SK-N-SH (cell line): ENCODE data around the gene CRABP1.

Experiments
- CHD2 ChIP-seq: fragments of 150-350 bp; IDR thresholded peaks from 2 replicates; pipeline ENCODE4 v1.6.1; 2018; ENCODE audit warnings: low read length; ENCODE audit not compliant: partially characterized antibody
- EP300 ChIP-seq, 2 experiments: IDR thresholded peaks; 2 replicates each; pipeline versions ENCODE4 v1.4.0 to v1.6.1; 2012; ENCODE audit warnings: borderline replicate concordance in 1 of 2, low read depth in 1 of 2, low read length in 1 of 2
- FOSL2 ChIP-seq: IDR thresholded peaks from 2 replicates; pipeline ENCODE4 v1.4.0; 2012; ENCODE audit warnings: low read depth, mild to moderate bottlenecking, moderate library complexity, borderline replicate concordance
- MXI1 ChIP-seq: IDR thresholded peaks from 2 replicates; pipeline ENCODE4 v1.6.1; 2012; ENCODE audit warnings: mild to moderate bottlenecking, low read depth, low read length, improper control_type of control experiment
- RFX5 ChIP-seq: IDR thresholded peaks from 2 replicates; pipeline ENCODE4 v1.6.1; 2012; ENCODE audit warnings: mild to moderate bottlenecking, improper control_type of control experiment, low read length
- TCF12 ChIP-seq: IDR thresholded peaks from 2 replicates; pipeline ENCODE4 v1.4.0; 2012
- TF ChIP-seq, protein P1 (sequence below): fragments of 200-600 bp; sonication (generic); IDR thresholded peaks from 2 replicates; pipeline ENCODE4 v1.6.1; 2017; ENCODE audit warnings: antibody characterized with exemption, mild to moderate bottlenecking, moderate library complexity
- TF ChIP-seq, protein P2 (sequence below): IDR thresholded peaks from 2 replicates; pipeline ENCODE4 v1.4.0; 2012; ENCODE audit warnings: low read depth, borderline replicate concordance
- TF ChIP-seq, protein P3 (sequence below): fragments of 150-350 bp; IDR thresholded peaks from 2 replicates; pipeline ENCODE4 v1.6.1; 2016; ENCODE audit warnings: mild to moderate bottlenecking, low read depth, low read length

DNA sequence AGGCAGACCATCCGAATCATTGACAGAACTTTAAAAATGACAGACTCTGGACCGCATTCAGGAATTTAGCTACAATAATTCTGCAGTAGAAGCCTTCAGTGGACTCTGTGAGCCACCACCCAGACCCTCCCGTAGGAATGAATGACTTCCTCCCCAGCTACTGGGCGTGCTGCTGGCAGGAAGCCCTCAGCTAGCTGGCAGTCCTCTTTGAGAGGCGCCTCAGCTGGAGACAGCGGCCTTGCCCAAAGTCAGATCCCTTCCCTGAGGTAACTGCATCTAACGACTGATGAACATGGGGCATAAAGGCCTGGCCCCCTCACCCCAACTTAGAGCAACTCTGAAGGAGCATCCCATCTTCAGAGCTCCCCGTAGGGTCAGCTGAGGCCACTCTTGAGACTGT lies 25.8 kb downstream of the CRABP1 start:
- no peak for TF ChIP-seq CHD2
- no peak for TF ChIP-seq EP300 (IDR thresholded peaks at IDR 0.05; ENCODE audit: borderline replicate concordance in 1 of 2, low read depth in 1 of 2, low read length in 1 of 2)
- TF ChIP-seq, protein P1, sequence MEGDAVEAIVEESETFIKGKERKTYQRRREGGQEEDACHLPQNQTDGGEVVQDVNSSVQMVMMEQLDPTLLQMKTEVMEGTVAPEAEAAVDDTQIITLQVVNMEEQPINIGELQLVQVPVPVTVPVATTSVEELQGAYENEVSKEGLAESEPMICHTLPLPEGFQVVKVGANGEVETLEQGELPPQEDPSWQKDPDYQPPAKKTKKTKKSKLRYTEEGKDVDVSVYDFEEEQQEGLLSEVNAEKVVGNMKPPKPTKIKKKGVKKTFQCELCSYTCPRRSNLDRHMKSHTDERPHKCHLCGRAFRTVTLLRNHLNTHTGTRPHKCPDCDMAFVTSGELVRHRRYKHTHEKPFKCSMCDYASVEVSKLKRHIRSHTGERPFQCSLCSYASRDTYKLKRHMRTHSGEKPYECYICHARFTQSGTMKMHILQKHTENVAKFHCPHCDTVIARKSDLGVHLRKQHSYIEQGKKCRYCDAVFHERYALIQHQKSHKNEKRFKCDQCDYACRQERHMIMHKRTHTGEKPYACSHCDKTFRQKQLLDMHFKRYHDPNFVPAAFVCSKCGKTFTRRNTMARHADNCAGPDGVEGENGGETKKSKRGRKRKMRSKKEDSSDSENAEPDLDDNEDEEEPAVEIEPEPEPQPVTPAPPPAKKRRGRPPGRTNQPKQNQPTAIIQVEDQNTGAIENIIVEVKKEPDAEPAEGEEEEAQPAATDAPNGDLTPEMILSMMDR: no peak
- TF ChIP-seq TCF12: no peak
- TF ChIP-seq, protein P2, sequence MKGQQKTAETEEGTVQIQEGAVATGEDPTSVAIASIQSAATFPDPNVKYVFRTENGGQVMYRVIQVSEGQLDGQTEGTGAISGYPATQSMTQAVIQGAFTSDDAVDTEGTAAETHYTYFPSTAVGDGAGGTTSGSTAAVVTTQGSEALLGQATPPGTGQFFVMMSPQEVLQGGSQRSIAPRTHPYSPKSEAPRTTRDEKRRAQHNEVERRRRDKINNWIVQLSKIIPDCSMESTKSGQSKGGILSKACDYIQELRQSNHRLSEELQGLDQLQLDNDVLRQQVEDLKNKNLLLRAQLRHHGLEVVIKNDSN: no peak
- no peak for TF ChIP-seq MXI1
- TF ChIP-seq RFX5: no peak
- TF ChIP-seq FOSL2: no peak
- TF ChIP-seq, protein P3, sequence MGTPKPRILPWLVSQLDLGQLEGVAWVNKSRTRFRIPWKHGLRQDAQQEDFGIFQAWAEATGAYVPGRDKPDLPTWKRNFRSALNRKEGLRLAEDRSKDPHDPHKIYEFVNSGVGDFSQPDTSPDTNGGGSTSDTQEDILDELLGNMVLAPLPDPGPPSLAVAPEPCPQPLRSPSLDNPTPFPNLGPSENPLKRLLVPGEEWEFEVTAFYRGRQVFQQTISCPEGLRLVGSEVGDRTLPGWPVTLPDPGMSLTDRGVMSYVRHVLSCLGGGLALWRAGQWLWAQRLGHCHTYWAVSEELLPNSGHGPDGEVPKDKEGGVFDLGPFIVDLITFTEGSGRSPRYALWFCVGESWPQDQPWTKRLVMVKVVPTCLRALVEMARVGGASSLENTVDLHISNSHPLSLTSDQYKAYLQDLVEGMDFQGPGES: no peak
